Uterus (tissue), 2 donors: ENCODE data around the gene SH3YL1.

Experiments used
- POLR2A ChIP-seq, 2 donors: fragments of 450-650 bp; IDR thresholded peaks; one replicate each; pipeline ENCODE4 v1.6.1; 2016; ENCODE audit warnings: antibody characterized with exemption in 2 of 2, mild to moderate bottlenecking in 1 of 2, moderate library complexity in 1 of 2
- TF ChIP-seq, protein P1 (sequence below), 4 experiments: fragments of 200-600 bp in 2 of 4; fragments of 450-650 bp in 2 of 4; sonication (generic) in 2 of 4; IDR thresholded peaks; one replicate each; pipeline ENCODE4 v1.5.1; 2016 to 2019; ENCODE audit warnings: antibody characterized with exemption in 4 of 4, mild to moderate bottlenecking in 2 of 4, moderate library complexity in 1 of 4

DNA sequence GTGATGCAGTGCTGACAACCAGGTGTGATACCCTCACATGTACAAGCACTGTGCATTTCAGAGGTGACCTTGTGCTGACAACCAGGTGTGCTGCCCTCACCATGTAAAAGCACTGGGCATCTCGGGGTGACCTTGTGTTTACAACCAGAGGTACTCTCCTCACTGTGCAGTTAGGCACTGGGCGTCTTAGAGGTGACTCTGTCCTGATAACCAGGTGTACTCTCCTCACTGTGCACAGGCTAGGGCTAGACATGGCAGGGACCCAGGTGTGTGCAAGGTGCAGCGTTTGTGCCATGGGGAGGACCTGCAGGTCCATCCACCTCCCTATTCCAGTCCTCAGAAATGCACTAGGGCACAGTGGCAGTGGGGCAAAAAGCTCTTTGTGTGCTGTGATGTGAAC lies 32.5 kb upstream of the SH3YL1 start:
- no peak for TF ChIP-seq POLR2A (IDR thresholded peaks at IDR 0.05)
- TF ChIP-seq, protein P1, sequence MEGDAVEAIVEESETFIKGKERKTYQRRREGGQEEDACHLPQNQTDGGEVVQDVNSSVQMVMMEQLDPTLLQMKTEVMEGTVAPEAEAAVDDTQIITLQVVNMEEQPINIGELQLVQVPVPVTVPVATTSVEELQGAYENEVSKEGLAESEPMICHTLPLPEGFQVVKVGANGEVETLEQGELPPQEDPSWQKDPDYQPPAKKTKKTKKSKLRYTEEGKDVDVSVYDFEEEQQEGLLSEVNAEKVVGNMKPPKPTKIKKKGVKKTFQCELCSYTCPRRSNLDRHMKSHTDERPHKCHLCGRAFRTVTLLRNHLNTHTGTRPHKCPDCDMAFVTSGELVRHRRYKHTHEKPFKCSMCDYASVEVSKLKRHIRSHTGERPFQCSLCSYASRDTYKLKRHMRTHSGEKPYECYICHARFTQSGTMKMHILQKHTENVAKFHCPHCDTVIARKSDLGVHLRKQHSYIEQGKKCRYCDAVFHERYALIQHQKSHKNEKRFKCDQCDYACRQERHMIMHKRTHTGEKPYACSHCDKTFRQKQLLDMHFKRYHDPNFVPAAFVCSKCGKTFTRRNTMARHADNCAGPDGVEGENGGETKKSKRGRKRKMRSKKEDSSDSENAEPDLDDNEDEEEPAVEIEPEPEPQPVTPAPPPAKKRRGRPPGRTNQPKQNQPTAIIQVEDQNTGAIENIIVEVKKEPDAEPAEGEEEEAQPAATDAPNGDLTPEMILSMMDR (IDR thresholded peaks at IDR 0.05): no peak
